H7 (cell line): ENCODE results near the gene BRSK1. TPM values are rescaled to one million over a fixed set of nuclear protein-coding genes. Genes with fewer than 3 reads are reported as not detected.
A peak's percentile ranks its signal among the peaks of the same experiment; 100 is the strongest.

Experiments used
- DNase-seq: peaks from one replicate; pipeline ENCODE4 v3.0.0; 2012
- H3K27me3 ChIP-seq: 2 replicates; pipeline ENCODE4 v1.6.0; 2011; ENCODE audit warnings: mild to moderate bottlenecking, low read length; ENCODE audit not compliant: control insufficient read depth, insufficient read depth
- H3K36me3 ChIP-seq: replicated peaks from 2 replicates; pipeline ENCODE4 v1.5.1; 2011; ENCODE audit warnings: low read length; ENCODE audit not compliant: control insufficient read depth, insufficient read depth
- H3K4me3 ChIP-seq: 2 replicates; pipeline ENCODE4 v1.5.1; 2011; ENCODE audit warnings: low read depth, mild to moderate bottlenecking, control low read depth, low read length, moderate library complexity; ENCODE audit not compliant: insufficient read depth
- total RNA-seq: library from RNA; depleted of rRNA; stranded (reverse); fragments of >200 nt; shearing (Covaris generic); gene quantifications from 2 replicates; pipeline ENCODE4 v1.2.3, GENCODE V29; 2014

The BRSK1 gene
- total RNA-seq, 1 experiment from 2014 or later: 20.3 TPM

- Histone ChIP-seq H3K36me3 (peaks cover 16% of the 10 kb centered on the region), H3K4me3 (peak overlapping the region; percentile 73), H3K27me3 (no peaks in the 10 kb centered on the region)
- peak; percentile 83 for DNase-seq
These were observed 56.3 kb downstream of the BRSK1 start for GRCh38 chr19:55339889-55340783.

GRCh38 chr19:55340784-55341147, 57.0 kb downstream of the BRSK1 start:
- DNase-seq: no peak
- Histone ChIP-seq H3K4me3 (peak overlapping the region; percentile 73), H3K36me3 (peaks cover 16% of the 10 kb centered on the region), H3K27me3 (no peaks in the 10 kb centered on the region)

- H3K27me3 ChIP-seq: no peaks in the 10 kb centered on the region
- peaks cover 16% of the 10 kb centered on the region for H3K36me3 ChIP-seq
- peak overlapping the region; percentile 73; the same call in 1 of the 2 replicates for H3K4me3 ChIP-seq
- peak; percentile 98 for DNase-seq
These were observed 57.4 kb downstream of the BRSK1 start for GRCh38 chr19:55341171-55341588.

- Histone ChIP-seq H3K27me3 (no peaks in the 10 kb centered on the region), H3K36me3 (peaks cover 16% of the 10 kb centered on the region), H3K4me3 (peak overlapping the region; percentile 23)
- peak; percentile 77 for DNase-seq
These were observed 58.1 kb downstream of the BRSK1 start for GRCh38 chr19:55341595-55342531.

GRCh38 chr19:55344444-55344843, 60.6 kb downstream of the BRSK1 start:
- no peaks in the 10 kb centered on the region for H3K27me3 ChIP-seq
- peaks cover 17% of the 10 kb centered on the region for H3K36me3 ChIP-seq
- DNase-seq: peak; percentile 51
- no peak overlapping the region for H3K4me3 ChIP-seq

- H3K4me3 ChIP-seq: no peak overlapping the region
- peaks cover 17% of the 10 kb centered on the region for H3K36me3 ChIP-seq
- peak; percentile 56 for DNase-seq
- H3K27me3 ChIP-seq: no peaks in the 10 kb centered on the region; the same call in 1 of the 2 replicates
These were observed 61.5 kb downstream of the BRSK1 start for GRCh38 chr19:55345101-55345817.

GRCh38 chr19:55345818-55346724, 62.3 kb downstream of the BRSK1 start:
- DNase-seq: peak; percentile 55
- H3K36me3 ChIP-seq: peaks cover 17% of the 10 kb centered on the region

GRCh38 chr19:55346725-55347441, 63.1 kb downstream of the BRSK1 start:
- H3K4me3 ChIP-seq: no peak overlapping the region
- H3K27me3 ChIP-seq: peaks cover 8% of the 10 kb centered on the region
- peaks cover 14% of the 10 kb centered on the region for H3K36me3 ChIP-seq
- peak; percentile 61 for DNase-seq

More at GRCh38 chr19:55345818-55346724, 62.3 kb downstream of the BRSK1 start:
- Histone ChIP-seq H3K4me3 (no peak overlapping the region), H3K27me3 (peaks cover 2% of the 10 kb centered on the region; the same call in 1 of the 2 replicates)

GRCh38 chr19:55347442-55348009, 63.7 kb downstream of the BRSK1 start:
- peak; percentile 65 for DNase-seq
- peaks cover 13% of the 10 kb centered on the region for H3K36me3 ChIP-seq
- H3K27me3 ChIP-seq: peaks cover 15% of the 10 kb centered on the region
- no peak overlapping the region for H3K4me3 ChIP-seq

GRCh38 chr19:55348317-55349034, 64.7 kb downstream of the BRSK1 start:
- H3K36me3 ChIP-seq: peaks cover 4% of the 10 kb centered on the region
- peaks cover 24% of the 10 kb centered on the region for H3K27me3 ChIP-seq
- H3K4me3 ChIP-seq: peak overlapping the region; percentile 11
- peak; percentile 81 for DNase-seq

- H3K4me3 ChIP-seq: no peak overlapping the region
- DNase-seq: peak; percentile 43
- H3K36me3 ChIP-seq: peaks cover 1% of the 10 kb centered on the region
- peaks cover 45% of the 10 kb centered on the region for H3K27me3 ChIP-seq
These were observed 67.0 kb downstream of the BRSK1 start for GRCh38 chr19:55350620-55351315.
